CD4-positive, alpha-beta T cell treated with Interleukin-10 for 1 hour (primary cell): ENCODE data around the gene TRAF3.
"Not testable (repeated sequence)": the region's sequence is repeated elsewhere in the genome, so short reads cannot be mapped to it uniquely, and the experiment has no call there.

Experiments used
- DNase-seq: peaks from one replicate; pipeline ENCODE4 v3.0.0-alpha.2; 2020

The TRAF3 gene

DNA sequence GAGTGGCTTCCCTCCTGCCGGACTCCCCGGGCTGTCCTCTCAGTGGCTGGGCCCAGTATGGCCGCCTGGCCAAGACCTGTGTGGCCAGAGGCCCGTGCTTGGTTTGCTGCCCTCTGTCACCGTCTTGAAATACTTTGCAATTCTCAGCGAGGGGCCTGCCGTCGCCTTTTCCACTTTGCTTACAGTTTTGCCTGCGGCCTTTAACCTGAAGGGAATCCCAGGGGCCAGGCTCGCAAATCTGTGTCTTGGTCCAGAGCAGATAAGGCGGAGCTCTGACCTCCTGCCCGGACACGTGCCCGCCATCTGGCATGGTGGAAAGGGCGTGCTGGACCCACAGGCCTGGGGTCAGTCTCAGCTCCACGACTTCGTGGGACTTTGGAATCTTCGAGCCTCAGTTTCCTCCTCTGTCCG, 134.3 kb downstream of the TRAF3 start:
- no peak for DNase-seq

DNA sequence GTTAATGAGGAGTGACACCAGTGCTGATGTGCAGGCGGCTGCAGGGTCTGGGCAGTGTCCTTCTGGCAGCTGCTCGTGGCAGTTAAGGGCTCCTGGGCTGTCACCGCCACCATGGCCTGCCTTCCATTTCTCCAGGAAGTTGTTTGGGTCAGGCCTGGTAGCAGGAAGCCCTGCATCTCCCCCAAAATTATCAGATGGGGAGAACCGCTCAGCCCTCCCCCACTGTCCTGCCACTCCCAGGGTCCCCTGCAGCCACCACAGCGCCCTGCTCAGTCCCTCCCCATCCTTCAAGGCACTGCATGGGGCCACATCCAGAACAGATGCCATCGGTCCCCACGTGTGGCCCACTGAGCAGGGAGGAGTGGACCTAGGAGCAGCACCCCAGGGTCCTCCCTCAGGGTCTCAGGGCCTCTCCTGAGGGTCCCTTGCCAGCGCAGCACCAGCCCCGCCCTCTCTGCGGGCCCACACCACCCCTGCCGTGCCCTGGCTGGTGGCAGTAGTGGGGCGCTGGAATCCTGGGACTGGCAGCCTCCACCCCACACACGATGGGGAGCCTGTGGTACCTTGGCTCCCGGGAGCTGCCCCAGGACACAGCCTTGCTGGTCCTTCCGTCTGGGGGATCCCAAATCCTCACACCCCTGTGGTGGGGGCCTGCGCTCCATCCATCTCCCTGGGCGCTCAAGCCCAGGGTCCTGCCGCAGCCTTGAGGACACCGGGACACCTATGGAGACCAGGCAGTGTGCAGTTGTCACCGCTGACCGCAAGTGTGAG, 134.9 kb downstream of the TRAF3 start:
- DNase-seq: no peak

DNA sequence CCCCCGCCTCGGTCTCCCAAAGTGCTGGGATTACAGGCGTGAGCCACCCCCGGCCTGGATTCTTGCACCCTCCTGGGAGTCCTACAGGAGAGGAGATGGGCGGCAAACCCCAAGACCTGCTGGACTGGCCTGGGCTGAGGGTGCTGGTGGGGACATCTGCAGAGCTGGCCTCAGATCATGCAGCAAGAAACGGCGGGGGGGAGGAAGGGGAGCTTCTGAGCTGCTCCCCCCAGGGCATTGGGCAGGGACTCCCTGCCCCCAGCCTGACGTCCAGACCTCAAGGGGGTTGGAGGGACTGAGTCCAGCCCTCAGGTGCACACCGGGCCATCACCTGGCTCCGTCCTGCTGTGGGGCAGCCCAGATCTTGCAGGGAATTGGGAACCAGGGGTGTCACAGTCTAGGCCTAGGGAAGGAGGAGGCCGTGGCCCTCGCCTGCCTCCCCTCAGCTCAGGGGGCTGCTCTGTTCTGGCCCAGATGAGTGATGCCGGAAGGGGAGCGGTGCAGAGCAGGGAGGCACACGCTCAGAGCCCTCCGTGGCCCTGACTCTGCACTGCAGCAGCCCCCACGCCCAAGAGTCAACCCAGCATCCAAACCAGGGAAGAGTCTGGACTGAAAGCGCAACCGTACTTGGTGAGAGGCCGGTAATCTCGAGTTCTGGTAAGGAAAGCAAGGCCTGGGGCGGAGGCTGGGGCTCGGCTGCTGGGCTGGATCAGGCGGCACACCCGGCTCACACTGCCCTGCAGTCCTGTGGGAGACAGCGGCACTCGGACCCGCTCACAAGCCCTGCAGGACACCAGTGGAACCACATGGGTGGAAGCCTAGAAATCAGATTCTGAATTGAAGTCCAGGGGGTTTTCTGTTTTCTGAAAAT, 136.3 kb downstream of the TRAF3 start:
- DNase-seq: no peak

DNA sequence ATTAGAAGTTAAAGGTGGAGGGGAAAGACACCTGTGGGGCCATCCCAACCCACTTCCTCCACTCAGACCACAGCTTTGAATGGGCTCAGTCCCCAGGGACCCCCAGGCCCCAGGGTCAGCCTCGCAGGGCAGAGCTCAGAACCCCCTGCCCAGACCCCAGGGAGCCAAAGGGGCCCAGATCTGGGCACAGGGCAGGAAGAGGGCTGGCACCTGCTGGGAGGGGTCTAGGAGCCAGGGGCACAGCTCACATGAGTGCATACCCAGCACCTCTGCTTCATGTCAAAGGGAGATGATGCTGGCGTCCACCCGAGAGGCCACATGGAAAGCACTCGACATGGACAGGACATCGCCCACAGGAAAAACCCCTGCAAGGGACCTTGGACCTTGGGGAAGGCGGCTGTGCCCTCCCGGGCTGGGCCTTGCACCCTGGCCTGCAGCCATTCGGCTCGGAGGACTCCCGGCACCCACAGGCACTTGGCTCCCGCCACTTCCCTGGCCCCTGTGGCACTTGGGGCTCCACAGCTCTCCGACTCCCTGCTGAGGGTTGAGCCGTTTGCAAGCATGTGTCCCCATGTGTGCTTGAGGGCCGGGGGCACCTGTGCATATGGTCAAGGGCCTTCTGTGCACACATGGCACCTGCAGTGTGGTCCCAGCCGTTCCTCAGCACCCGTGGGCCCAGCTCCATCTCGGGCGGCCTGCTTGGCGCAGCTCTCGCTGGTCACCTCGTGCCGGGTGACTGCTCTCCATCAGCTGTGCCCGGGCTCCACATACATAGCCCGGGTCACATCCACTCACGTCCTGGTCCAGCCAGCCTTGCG, 137.4 kb downstream of the TRAF3 start:
- DNase-seq: no peak

DNA sequence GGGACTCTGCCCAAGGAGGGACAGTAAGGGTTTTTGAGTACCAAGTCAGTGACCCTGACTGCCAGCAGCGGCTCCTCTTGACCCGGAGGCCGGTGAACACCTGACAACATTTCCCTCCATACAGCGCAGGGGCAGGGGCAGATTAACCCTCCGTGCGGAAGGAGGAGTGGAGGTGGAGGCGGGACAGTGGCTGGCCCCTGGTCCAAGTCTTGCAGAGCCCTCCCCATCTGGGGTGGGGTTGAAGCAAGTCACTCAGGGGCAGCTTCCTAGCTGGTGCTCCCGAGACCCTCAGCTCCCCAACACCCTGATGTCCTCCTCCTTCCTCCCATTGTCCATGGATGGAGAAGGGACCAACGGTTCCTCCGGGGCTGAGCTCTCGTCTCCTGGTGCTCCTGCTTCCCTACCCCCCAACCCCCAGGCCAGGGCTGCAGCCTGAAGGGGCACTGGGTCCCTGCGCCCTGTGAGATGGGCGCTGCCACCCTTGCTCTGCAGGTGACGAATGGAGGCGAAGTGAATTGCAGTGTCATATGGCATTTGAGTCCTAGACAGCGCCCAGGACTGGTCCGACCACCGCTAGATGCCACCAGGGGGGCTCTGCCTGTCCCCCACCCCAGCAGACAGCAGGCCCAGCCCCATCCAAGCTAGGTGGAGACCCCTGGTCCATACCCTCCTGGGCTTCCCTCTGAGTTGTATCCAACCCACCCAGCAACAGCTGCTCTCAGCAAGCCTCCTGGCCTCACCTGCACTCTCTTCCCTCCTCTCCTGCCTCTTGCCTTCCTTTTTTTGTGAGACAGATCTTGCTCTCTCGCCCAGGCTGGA, 138.3 kb downstream of the TRAF3 start:
- DNase-seq: no peak

DNA sequence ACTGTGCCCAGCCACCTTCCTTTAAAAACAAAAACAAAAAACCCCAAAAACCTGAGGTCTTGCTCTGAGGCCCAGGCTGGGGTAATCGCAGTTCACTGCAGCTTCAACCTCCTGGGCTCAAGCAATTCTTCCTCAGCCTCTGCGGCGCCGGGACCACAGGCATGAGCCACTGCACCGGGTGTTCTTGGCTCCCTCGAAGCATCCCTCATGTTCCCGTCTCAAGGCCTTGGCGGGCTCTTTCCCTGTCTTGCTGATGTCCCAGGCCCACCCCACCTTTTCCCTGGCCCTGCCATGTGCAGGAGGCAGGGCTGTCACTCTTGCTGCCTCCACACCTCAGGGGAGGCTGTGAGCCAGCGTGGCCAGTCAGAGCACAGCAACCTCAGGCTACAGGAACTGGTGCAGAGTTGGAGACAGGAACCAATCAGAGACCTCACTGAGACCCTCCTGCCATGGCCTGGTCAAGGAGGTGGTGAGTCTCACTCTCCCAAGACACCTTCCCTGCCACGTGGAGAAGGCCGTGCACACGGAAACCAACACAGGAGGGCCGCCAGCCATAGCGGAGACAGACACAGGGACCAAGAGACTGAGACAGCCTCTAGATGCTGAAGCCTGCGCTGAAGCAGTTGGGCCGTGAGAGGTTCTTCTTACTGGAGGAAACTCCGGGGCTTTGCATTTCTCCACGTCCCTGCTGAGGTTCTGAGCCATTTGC, 139.3 kb downstream of the TRAF3 start:
- DNase-seq: no peak

DNA sequence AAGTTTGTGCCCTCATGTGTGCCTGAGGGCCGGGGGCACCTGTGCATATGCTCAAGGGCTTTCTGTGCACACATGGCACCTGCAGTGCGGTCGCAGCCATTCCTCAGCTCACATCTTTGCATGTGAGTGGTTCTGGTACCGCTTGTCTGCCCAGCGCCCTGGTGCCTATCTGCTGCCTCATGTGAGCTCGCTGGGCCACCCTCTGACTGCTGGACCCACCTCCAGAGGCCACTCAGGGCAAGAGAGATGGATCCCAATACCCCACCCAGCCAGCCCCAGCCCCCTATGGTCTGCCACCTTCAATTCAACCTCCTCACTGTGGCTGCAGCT, 139.8 kb downstream of the TRAF3 start:
- DNase-seq: no peak

DNA sequence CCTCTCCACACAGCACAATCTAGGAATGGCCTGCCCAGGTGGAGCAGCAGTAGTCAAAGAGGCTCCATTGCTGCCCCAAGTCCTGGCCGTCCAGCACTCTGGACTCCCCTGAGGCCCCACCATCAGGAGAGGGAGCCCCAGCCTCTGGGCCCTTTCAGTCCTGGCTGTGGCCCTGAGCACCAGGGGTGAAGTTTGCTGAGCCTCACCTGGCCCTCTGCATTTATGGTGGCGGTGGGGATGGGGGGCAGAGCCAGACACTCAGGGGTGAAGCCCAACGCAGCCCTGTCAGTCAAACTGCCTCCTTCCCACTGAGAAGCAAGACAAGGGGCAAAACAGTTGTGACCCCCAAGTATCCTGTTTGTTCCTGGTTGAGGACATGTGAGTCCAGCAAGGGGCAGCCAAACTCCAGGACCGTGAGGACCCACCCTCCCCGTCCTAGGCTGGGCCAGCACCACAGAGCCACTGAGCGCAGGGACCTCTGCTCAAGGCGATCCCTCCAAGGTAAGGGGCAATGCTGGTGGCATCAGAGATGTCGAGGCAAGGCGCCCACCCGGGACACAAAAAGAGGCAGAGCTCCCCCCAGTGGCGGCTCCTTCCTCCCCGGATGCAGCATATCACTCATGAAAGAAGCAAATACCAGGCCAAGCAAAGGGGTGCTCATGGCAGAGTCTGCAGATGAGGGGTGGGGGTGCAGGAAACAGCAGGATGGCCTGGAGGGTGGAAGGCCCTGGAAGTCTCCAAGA, 140.4 kb downstream of the TRAF3 start:
- peak; percentile 62 for DNase-seq

DNA sequence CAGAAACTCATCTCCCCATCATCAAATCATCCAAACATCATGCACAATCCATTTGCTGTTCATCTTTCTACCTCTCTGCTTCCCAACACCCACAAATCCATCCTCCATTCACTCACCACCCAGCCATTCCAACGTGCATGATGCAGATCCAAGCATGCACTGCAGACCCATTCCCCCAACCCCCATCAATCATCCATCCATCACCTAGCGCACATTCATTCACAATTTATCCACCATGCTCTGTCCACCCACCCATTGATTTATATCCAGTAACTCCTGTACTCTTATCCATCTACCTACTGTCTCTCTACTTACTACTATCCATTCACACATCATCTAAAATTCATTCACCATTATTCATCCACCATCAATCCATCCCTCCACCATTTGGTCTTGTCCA, 141.2 kb downstream of the TRAF3 start:
- no peak for DNase-seq

DNA sequence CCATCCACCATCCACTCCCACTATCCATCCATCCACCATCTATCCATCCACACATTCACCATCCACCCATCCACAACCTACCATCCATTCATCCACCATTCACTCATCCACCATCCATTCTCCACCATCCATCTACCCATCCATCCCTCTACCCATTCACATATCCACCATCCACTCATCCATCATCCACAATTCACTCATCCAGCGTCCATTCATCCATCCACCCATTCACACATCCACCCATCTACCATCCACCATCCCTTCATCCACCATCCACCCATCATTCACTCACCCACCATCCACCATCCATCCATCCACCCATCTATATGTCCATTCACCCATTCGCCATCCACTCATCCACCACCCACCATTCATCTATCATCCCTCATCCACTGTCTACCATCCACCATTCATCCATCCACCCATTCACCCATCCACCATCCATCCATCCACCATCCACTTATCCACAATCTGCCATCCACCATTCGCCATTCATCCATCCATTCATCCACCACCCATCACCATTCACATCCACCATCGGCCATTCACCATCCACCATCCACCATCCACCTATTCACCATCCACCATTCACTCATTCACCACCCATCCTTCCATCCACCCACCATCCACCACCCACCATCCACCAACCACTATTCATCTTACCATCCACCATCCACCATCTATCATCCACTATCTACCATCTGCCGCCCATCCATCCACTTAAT, 143.2 kb downstream of the TRAF3 start:
- DNase-seq: no peak

DNA sequence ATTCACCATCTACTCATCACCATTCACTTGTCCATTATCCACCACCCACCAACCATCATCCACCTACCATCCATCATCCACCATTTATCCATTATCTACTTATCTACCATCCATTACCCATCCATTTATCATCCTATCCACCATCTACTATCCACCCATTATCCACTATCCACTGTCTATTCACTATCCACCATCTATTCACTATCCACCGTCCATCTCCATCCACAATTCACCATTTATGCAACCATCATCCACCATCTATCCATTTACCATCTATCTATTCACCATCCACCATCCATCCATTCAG, 143.7 kb downstream of the TRAF3 start:
- DNase-seq: no peak

DNA sequence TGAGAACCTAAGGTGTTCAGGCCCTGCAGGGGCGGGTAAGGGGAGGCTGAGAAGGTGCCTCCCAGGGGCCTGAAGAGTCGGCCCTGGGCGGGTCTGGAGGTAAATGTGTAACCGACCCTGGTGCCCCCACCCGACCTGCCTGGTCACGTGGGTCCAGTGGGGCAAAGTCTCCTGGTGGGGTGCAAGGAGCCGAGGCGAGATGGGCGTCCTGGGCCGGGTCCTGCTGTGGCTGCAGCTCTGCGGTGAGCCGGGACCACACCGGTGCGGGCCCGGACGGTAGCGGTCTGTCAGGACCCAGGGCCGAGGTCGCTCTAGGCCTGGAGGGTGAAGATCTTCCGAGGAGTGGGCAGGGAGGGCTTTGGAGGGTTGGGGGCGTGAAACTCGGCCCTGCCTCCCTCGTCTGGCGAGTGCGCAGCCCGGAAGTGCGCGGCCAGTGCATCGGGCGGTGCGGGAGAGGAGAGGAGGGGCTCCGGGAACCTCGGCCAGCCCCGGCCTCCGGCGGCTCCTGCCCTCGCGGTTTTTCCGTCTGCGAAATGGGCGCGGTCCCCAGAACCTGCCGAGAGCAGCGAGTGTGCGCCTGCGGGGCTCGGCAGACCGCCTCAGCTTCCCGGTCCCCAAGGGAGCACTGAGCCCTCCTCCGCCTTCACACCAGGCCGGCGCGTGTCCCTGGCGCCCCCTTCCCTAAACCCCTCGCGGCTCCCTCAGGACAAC, 145.4 kb downstream of the TRAF3 start, which contains the start of gene AMN:
Gene AMN (plus strand): TSS at position 174 of the 711 bp plus-strand sequence. CDS start 26 bp downstream, at position 200.
- no peak for DNase-seq

DNA sequence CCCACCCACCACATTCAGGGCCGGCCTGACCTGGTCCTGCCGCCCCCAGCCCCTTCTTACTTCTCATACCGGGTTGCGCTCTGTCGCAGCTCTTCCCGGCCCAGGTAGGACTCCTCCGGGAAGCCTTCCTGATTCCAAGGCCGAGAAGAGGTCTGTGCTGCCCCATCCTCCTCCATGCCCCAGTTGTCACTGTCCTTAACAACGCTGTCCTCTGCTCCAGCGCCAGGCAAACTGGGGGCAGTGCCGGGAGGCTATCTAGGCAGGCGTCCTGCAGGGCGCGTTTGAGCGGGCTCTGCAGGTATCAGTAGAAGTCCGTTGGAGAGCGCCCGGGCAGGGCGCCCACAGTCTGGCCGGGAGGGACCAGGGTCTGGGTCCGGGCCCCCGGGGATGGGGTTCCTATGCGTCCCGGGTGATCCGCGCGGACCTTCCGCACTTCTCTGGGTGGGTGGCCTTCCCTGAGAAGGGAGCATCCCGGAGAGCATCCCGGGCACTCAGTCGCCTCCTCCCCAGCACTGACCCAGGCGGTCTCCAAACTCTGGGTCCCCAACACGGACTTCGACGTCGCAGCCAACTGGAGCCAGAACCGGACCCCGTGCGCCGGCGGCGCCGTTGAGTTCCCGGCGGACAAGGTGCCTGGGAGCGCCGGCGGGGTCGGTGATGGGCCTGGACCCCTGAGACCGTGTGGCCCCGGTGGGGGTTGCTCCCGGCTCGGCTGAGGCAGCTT, 146.1 kb downstream of the TRAF3 start:
- no peak for DNase-seq

DNA sequence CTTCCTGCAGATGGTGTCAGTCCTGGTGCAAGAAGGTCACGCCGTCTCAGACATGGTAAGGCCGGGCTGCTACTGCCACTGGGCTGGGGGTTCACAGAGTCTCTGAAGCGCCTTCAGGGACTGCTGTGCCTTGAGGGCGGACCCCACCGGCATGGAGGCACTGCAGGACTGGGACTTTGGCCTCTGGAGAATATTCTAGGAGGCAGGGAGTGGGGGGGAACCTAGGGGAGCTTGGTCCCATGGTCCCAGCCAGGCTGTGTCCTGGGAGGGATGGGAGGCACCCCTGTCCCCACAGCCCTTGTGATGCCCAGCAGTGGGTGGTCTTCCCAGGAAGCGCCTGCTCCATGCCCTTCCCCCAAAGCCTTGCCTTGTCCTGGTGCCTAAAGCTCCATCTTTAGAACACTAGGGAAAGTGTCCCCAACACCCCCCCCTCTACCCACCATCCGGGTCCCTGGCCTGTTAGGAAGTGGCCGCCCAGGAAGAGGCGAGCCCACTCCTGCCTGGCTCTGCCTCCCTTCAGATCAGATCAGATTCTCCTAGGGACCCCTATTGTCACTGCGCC, 146.8 kb downstream of the TRAF3 start:
- no peak for DNase-seq

DNA sequence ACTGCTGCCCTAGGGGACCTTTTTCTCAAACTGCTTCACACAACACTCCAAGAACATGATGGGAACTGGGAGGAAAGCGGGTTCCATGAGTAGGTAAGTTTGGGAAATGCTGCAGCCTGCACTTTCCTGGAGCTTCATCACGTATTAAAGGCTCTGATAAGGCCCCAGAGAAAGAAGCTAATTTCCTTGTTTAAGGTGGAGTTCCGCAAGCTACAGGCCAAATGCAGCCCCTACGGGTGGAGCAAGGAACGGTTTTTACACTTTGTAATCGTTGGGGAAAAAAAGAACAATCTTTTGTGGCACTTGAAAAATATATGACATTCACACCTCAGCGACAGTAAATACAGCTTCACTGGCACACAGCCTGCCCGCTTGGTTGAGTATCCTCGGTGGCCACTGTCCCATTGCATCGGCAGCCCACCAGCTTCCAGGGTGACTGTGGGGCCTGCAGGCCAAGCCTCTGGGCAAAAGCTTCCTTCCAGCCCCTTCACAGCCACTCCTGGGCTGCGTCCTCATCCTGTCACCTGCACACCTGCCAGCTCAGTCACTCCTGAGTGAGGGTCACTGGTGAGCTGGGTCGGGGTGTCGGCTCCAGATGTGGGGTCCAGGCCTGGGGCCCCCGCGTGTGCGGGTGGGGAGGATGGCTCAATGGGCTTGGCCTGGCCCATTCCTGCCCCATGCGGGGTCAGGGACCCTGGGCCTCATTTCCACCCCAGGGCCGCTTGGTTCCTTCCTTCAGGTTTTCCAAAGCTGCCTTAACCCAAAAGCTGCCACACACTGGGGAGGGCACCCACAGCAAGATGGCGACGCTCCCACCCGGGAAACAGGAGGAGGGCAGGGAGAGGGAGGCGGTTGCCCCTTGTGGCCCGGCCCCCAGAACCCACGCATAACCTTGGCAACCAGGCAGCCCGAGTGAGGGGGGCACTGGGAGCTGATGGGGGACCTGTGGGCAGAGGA, 147.7 kb downstream of the TRAF3 start:
- no peak for DNase-seq

DNA sequence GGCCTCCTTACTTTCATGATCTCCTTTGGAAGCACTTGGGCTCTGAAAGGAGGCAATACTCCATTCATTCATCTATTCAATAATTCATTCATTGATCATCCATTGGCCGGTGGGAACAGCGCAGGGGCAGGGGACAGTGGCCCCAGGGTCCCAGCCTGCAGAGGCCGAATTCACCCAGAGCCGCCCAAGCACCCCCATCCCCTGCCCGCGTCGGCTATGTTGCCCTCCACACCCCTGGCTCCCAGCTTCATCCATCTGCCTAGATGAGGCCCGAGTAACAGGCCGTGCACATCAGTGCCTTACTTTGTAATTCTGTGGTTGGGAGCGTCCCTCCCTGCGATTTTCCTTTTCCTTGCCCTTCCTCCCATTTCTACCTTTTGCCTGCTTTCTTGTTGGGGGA, 148.4 kb downstream of the TRAF3 start:
- DNase-seq: no peak

DNA sequence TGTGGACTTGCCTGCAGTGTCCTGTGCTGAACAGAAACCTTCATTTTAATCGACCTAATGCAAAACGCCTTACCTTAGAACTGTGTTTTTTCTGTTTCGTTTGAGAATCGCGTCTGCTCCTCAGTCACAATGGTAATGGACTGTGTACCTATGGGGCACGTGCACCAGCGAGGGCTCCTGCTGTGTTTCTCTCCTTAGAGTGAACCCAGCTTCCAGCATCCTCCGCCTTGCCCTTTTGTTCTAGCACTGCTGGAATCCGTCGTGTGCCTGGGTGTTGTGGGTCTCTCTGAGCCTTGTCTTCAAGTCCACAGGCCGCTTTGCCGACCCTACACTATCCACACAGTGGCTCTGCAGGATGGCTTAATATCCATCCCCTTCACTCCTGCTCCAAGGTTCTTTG, 148.9 kb downstream of the TRAF3 start:
- DNase-seq: no peak

DNA sequence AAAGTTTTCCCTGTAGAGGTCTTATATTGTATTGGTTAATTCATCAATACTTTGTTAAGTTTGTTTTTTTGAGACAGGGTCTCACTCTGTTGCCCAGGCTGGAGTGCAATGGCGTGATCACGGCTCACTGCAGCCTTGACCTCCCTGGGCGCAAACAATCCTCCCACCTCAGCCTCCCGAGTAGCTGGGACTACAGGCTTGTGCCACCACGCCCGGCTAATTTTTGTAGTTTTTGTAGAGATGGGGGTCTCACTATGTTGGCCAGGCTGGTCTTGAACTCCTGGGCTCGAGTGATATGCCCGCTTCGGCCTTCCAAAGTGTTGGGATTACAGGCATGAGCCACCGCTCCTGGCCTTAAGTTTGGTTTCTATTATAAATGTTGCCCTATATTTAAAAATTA, 149.6 kb downstream of the TRAF3 start:
- not testable (repeated sequence) for DNase-seq
